ENCODE data around the gene FANCC.

DNA sequence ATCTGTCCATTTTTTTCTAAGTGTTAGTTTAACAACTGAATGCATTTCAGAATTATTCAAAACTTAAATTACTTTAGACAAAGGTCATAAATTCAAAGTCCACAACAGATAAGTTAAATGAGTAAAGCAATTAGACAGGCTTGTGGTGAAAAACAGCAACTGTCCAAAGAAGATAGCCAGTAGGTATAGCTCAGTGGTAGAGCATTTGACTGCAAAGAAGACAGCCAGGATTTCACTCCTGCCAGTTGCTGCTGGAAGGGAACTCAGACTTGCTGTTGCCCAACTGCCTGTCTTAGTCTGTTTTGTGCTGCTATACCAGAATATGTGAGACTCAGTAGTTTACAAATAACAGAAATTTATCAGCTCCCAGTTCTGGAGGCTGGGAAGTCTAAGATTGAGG lies 10.0 kb downstream of the FANCC start:
- TF ChIP-seq, protein P1, sequence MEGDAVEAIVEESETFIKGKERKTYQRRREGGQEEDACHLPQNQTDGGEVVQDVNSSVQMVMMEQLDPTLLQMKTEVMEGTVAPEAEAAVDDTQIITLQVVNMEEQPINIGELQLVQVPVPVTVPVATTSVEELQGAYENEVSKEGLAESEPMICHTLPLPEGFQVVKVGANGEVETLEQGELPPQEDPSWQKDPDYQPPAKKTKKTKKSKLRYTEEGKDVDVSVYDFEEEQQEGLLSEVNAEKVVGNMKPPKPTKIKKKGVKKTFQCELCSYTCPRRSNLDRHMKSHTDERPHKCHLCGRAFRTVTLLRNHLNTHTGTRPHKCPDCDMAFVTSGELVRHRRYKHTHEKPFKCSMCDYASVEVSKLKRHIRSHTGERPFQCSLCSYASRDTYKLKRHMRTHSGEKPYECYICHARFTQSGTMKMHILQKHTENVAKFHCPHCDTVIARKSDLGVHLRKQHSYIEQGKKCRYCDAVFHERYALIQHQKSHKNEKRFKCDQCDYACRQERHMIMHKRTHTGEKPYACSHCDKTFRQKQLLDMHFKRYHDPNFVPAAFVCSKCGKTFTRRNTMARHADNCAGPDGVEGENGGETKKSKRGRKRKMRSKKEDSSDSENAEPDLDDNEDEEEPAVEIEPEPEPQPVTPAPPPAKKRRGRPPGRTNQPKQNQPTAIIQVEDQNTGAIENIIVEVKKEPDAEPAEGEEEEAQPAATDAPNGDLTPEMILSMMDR (conservative IDR thresholded peaks at IDR 0.05 in 1 of 2, IDR thresholded peaks at IDR 0.05 in 1 of 2; ENCODE audit: low read depth in 1 of 2, low read length in 2 of 2) = no peak
- TF ChIP-seq EZH2 (IDR thresholded peaks at IDR 0.05; ENCODE audit: low read length, missing control alignments) = no peak
